Panc1 (cell line): ENCODE measurements around the gene CYP24A1. TPM values are rescaled to one million over a fixed set of nuclear protein-coding genes. Genes with fewer than 3 reads are reported as not detected.

Experiments
- ATAC-seq: fragments of 200-7000 bp; cut with Tn5 transposase; 2 replicates; pipeline ENCODE4 v1.9.1; 2020; ENCODE audit warnings: mild to moderate bottlenecking, moderate library complexity
- BruUV-seq: library from RNA; stranded (reverse); fragments of 400-500 nt; replicated peaks from 2 replicates; lab custom pipeline; 2021; lab: Mats Ljungman, UMichigan
- CTCF ChIA-PET: fragments of 300-600 bp; sonication (Branson Sonifier 250); formaldehyde crosslinking; loops from one replicate; lab custom pipeline; 2022; ENCODE audit warnings: antibody characterized with exemption; lab: Charles Lee
- POLR2A ChIA-PET: fragments of 300-600 bp; sonication (Branson Sonifier 250); formaldehyde crosslinking; loops from one replicate; lab custom pipeline; 2022; ENCODE audit warnings: antibody characterized with exemption; lab: Charles Lee
- DNase-seq: peaks from one replicate; pipeline ENCODE4 v3.0.0-alpha.2; 2010; ENCODE audit warnings: low read depth, low spot score
- H3K27ac ChIP-seq: 2 replicates; pipeline ENCODE4 v1.5.1; 2011; ENCODE audit warnings: mild to moderate bottlenecking, low read length, inconsistent platforms
- H3K27me3 ChIP-seq: fragments of 200-500 bp; sonication (Bioruptor generic); 2 replicates; pipeline ENCODE4 v1.6.0; 2014; ENCODE audit warnings: low read length, inconsistent platforms; ENCODE audit not compliant: control insufficient read depth, insufficient read depth
- H3K36me3 ChIP-seq: fragments of 200-500 bp; sonication (Bioruptor generic); 2 replicates; pipeline ENCODE4 v1.5.1; 2014; ENCODE audit warnings: inconsistent platforms, mild to moderate bottlenecking, low read length, moderate library complexity; ENCODE audit not compliant: control insufficient read depth, insufficient read depth
- H3K4me1 ChIP-seq: 2 replicates; pipeline ENCODE4 v1.5.1; 2011; ENCODE audit warnings: inconsistent platforms, mild to moderate bottlenecking, low read length, moderate library complexity; ENCODE audit not compliant: control insufficient read depth, insufficient read depth
- H3K4me3 ChIP-seq, 2 experiments: 2 replicates each; pipeline ENCODE4 v1.5.1; 2011 to 2012; ENCODE audit warnings: low read depth in 2 of 2, low read length in 2 of 2, mild to moderate bottlenecking in 2 of 2, inconsistent platforms in 1 of 2, moderate library complexity in 1 of 2
- H3K9me3 ChIP-seq: fragments of 200-500 bp; sonication (Bioruptor generic); 2 replicates; pipeline ENCODE4 v1.5.1; 2014; ENCODE audit warnings: low read depth, mild to moderate bottlenecking, inconsistent platforms, low read length, moderate library complexity; ENCODE audit not compliant: control insufficient read depth, insufficient read depth
- POLR2AphosphoS5 ChIP-seq: IDR thresholded peaks from 2 replicates; pipeline ENCODE4 v1.6.1; 2012; ENCODE audit warnings: mild to moderate bottlenecking, low read depth, low read length, moderate library complexity
- SIN3A ChIP-seq: IDR thresholded peaks from 2 replicates; pipeline ENCODE4 v1.6.1; 2012; ENCODE audit warnings: low read depth, mild to moderate bottlenecking, low read length, moderate library complexity, borderline replicate concordance; ENCODE audit not compliant: insufficient read depth
- TCF7L2 ChIP-seq: IDR thresholded peaks from 2 replicates; pipeline ENCODE4 v1.6.1; 2011; ENCODE audit warnings: mild to moderate bottlenecking, low read depth, low read length, inconsistent platforms
- in situ Hi-C: cut with HindIII; loops from 2 replicates; pipeline ENCODE4 v1.10.0; 2016; ENCODE audit warnings: low sequenced_read_pairs, low pct_unique_long_range_greater_than_20kb
- intact Hi-C: fragments of 100-400 bp; cut with micrococcal nuclease; formaldehyde crosslinking; loops from one replicate; pipeline ENCODE4 v1.10.0; 2022; ENCODE audit not compliant: unreplicated experiment
- total RNA-seq: library from RNA; stranded (reverse); gene quantifications from one replicate; pipeline ENCODE4 v1.2.1, GENCODE V29; 2021; ENCODE audit not compliant: unreplicated experiment
- TF ChIP-seq, protein P1 (sequence below), 2 experiments: IDR thresholded peaks; 2 replicates each; pipeline ENCODE4 v1.6.1; 2011 to 2012; ENCODE audit warnings: low read depth in 2 of 2, control low read depth in 1 of 2, low read length in 1 of 2, mild to moderate bottlenecking in 1 of 2, moderate library complexity in 1 of 2; ENCODE audit not compliant: insufficient read depth in 1 of 2
- TF ChIP-seq, protein P2 (sequence below): fragments of 450-650 bp; IDR thresholded peaks from 2 replicates; pipeline ENCODE4 v1.5.1; 2017; ENCODE audit warnings: mild to moderate bottlenecking

The CYP24A1 gene
- total RNA-seq, 1 experiment from 2014 or later = 3.0 TPM

DNA sequence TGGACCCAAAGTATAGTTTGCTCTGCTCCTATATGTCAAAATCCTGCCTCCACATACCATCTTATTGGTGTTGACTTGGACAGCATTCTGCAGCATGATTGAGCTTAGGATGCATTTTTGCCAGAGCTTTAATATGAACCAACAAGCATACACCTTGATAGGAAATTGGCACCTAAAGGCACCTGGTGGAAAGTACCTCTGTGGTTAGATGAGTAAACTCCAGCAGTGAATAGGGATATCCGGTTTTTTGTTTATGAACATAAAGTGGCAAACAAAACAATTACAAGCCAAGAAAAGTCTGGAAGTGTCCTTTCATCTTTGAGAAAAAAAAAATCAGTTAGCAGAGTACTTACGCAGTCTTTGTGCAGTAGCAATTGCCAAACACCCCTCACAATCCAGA is 6.2 kb upstream of the CYP24A1 start:
- no peaks in the 10 kb centered on the region for H3K36me3 ChIP-seq
- no peak overlapping the region for H3K27ac ChIP-seq
- ChIA-PET CTCF (no interaction called here), POLR2A (no interaction called here)
- peaks cover 3% of the 10 kb centered on the region; the same call in 1 of the 2 replicates for H3K27me3 ChIP-seq
- ATAC-seq (no peak), DNase-seq (no peak)
- BruUV-seq = no TSS peak
- H3K4me3 ChIP-seq = no peak overlapping the region
- in situ Hi-C loops = no loop called here
- intact Hi-C loops = no loop called here
- TF ChIP-seq TCF7L2 (no peak), SIN3A (no peak), POLR2AphosphoS5 (no peak)
- TF ChIP-seq, protein P1, sequence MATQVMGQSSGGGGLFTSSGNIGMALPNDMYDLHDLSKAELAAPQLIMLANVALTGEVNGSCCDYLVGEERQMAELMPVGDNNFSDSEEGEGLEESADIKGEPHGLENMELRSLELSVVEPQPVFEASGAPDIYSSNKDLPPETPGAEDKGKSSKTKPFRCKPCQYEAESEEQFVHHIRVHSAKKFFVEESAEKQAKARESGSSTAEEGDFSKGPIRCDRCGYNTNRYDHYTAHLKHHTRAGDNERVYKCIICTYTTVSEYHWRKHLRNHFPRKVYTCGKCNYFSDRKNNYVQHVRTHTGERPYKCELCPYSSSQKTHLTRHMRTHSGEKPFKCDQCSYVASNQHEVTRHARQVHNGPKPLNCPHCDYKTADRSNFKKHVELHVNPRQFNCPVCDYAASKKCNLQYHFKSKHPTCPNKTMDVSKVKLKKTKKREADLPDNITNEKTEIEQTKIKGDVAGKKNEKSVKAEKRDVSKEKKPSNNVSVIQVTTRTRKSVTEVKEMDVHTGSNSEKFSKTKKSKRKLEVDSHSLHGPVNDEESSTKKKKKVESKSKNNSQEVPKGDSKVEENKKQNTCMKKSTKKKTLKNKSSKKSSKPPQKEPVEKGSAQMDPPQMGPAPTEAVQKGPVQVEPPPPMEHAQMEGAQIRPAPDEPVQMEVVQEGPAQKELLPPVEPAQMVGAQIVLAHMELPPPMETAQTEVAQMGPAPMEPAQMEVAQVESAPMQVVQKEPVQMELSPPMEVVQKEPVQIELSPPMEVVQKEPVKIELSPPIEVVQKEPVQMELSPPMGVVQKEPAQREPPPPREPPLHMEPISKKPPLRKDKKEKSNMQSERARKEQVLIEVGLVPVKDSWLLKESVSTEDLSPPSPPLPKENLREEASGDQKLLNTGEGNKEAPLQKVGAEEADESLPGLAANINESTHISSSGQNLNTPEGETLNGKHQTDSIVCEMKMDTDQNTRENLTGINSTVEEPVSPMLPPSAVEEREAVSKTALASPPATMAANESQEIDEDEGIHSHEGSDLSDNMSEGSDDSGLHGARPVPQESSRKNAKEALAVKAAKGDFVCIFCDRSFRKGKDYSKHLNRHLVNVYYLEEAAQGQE (IDR thresholded peaks at IDR 0.05; ENCODE audit: insufficient read depth in 1 of 2, low read depth in 2 of 2, low read length in 1 of 2) = no peak
- TF ChIP-seq, protein P2, sequence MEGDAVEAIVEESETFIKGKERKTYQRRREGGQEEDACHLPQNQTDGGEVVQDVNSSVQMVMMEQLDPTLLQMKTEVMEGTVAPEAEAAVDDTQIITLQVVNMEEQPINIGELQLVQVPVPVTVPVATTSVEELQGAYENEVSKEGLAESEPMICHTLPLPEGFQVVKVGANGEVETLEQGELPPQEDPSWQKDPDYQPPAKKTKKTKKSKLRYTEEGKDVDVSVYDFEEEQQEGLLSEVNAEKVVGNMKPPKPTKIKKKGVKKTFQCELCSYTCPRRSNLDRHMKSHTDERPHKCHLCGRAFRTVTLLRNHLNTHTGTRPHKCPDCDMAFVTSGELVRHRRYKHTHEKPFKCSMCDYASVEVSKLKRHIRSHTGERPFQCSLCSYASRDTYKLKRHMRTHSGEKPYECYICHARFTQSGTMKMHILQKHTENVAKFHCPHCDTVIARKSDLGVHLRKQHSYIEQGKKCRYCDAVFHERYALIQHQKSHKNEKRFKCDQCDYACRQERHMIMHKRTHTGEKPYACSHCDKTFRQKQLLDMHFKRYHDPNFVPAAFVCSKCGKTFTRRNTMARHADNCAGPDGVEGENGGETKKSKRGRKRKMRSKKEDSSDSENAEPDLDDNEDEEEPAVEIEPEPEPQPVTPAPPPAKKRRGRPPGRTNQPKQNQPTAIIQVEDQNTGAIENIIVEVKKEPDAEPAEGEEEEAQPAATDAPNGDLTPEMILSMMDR = no peak
- H3K4me1 ChIP-seq = no peaks in the 10 kb centered on the region
- no peaks in the 10 kb centered on the region for H3K9me3 ChIP-seq

DNA sequence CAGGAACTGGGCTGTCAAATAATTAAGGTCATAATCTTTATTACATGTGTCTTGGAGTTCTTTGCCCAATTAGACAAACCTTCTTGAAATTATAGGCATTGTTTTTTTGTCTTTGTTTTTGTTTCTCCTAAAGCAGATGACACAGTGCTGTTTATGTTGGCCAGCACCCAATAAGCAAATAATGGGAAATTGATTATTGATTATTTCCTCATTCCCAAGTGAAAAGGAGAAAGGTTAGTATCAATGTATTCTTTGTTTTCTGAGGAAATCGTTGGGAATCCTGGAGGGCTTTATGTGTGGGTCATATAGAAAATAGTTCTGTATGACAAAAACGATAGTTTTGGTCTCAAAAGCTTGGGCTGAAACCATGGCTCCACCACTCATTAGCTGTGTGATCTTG is 4.5 kb upstream of the CYP24A1 start:
- no peak overlapping the region for H3K27ac ChIP-seq
- intact Hi-C loops = no loop called here
- ChIA-PET POLR2A (no interaction called here), CTCF (no interaction called here)
- peaks cover 3% of the 10 kb centered on the region; the same call in 1 of the 2 replicates for H3K27me3 ChIP-seq
- H3K4me1 ChIP-seq = peaks cover 4% of the 10 kb centered on the region; the same call in 1 of the 2 replicates
- no peaks in the 10 kb centered on the region for H3K36me3 ChIP-seq
- no peak overlapping the region for H3K4me3 ChIP-seq
- no TSS peak for BruUV-seq
- in situ Hi-C loops = no loop called here
- no peak for DNase-seq
- H3K9me3 ChIP-seq = no peaks in the 10 kb centered on the region
- no peak for ATAC-seq
- TF ChIP-seq SIN3A (no peak), POLR2AphosphoS5 (no peak), TCF7L2 (no peak)
- TF ChIP-seq, protein P1 (IDR thresholded peaks at IDR 0.05; ENCODE audit: insufficient read depth in 1 of 2, low read depth in 2 of 2, low read length in 1 of 2) = no peak
- TF ChIP-seq, protein P2 = no peak
